MV-4-11 (cell line): ENCODE measurements around the gene EFNB2.

Experiments used
- DNase-seq: peaks from one replicate; lab custom pipeline; 2025; lab: John Stamatoyannopoulos, UW

Gene EFNB2

GRCh38 chr13:106484084-106484483 is 51.4 kb downstream of the EFNB2 start:
- no peak for DNase-seq

DNA sequence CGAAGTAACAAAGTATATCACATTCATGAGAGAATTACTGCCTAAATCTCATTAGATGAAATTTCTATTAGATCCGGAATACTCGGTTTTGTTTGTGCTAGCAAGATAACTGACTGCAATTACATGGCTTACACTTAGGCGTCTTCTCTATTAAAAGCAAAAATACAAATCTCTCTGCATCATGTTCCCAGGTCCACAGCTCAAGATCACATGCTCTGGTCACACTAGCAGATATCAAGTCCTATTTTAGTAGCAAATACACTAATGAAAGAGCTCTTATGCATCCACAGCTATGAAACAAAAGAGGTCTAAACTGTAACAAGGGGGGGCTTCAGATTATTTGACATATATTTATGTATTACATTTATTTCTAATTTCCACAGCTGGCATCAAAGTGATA is 53.5 kb downstream of the EFNB2 start:
- no peak for DNase-seq

DNA sequence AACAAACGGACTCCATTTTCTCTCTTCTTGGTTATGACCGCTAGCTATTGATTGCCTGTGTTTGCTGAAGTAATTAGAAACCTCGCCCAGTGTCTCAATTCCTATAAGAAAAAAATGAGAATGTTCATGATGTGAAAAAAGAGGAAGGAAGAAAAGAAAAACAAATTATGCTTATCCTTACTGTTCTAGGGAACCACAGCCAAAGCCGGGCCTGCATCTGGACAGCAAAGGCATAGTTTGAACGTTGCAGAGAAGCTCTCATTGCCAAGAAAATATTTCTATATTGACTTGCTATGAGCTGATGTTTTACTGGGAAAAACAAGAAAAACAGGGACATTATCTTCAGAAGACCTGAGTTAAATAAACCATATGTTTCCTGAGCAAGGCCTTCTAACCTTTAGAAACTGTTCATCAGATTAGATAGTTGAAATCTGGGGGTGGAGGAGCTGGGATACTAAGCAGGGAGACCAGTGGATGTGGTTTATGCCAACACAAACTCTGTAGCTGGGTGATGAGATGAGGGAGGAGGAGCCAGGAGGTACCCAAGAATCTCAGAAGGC is 55.0 kb downstream of the EFNB2 start:
- peak; percentile 19 for DNase-seq

GRCh38 chr13:106479929-106480328 is 55.5 kb downstream of the EFNB2 start:
- no peak for DNase-seq

GRCh38 chr13:106478116-106478515 is 57.3 kb downstream of the EFNB2 start:
- no peak for DNase-seq

GRCh38 chr13:106477303-106477702 is 58.2 kb downstream of the EFNB2 start:
- DNase-seq: no peak

DNA sequence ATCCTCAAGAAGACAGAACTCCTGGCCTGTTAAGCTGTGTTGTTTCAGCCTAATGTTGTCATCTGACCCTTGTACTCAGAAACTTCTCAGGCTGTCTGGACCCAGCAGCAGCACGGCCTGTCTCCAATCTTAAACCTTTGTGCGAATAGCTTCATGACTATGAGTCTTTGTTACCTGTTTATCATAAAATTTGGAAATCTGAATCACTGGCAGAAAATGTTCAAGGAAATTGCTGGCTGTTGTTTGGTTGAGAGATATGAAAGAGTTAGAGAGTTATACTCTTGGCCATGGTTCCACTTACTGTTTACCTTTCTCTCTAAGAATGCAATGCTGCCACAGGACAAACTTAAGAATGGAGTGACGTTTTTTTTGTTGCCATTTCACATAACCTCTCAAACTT is 59.6 kb downstream of the EFNB2 start:
- DNase-seq: no peak

DNA sequence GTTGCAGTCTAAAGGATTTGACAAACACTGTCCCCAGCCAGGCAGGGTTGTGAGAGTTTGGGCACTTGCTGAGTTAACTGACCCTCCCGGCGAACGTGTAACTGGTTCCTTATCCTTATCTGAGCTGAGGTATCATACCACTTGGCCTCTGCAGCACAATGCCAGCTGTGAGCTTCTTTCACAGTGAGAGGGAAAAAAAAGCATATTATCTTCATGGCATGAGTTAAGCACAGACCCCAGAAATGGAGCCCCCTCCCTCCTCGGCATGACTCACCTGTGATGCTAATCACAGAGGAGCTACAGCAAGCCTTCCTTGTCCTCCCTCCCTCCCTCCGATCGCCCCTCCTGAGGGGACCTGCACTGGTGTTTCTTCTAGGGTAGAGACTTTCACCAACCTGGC is 60.5 kb downstream of the EFNB2 start:
- no peak for DNase-seq

- no peak for DNase-seq
Observed at GRCh38 chr13:106473154-106473553, 62.3 kb downstream of the EFNB2 start.

- no peak for DNase-seq
Observed at GRCh38 chr13:106472621-106473020, 62.8 kb downstream of the EFNB2 start.

DNA sequence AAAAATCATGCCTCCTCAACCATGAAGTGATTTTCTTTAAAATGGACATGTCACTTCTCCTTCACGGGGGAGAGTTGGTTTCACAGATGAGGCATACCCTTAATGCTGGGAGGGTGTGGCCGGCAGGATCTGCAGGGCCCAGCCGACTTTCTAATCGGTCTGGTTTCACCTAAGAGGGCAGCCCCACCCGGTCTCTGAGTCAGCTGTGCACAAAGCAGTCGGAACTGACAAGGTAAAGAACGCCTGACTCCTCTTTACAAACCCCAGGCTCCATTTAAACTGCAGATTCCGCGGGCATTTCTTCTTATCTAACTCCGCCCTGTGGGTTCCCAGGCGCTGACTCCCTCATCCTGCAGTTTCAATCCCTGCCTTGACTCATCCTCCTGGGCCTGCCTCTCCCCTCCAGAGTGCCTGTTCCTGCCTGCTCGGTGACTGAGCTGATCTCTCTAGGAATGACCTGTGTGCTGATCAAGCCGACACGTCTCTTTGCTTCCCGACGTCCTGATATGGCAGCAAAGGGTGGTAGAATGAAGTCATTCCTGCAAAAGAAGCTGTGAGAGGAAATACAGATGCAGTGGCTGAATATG is 63.4 kb downstream of the EFNB2 start:
- no peak for DNase-seq

DNA sequence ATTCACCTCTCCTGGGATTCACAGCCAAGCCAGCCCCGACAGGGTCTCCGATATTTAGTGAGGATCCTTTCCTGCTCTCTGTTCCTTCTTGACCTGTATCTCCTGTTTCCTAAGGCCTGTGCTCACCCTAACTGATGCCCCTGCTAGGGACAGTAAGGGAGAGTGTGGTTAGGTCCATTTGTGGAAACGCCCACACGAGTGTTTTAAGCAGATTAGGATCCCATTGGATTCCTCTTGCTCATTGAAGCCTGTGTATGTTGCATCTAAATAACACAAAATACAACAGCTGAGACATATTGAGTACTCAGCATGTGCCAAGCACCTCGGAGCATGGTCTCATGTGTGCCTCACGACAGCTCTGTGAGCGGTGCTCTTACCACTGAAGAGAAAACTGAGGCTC is 64.9 kb downstream of the EFNB2 start:
- DNase-seq: no peak

- DNase-seq: no peak
Observed at GRCh38 chr13:106468744-106469590, 66.5 kb downstream of the EFNB2 start.

- no peak for DNase-seq
Observed at GRCh38 chr13:106468207-106468606, 67.3 kb downstream of the EFNB2 start.

DNA sequence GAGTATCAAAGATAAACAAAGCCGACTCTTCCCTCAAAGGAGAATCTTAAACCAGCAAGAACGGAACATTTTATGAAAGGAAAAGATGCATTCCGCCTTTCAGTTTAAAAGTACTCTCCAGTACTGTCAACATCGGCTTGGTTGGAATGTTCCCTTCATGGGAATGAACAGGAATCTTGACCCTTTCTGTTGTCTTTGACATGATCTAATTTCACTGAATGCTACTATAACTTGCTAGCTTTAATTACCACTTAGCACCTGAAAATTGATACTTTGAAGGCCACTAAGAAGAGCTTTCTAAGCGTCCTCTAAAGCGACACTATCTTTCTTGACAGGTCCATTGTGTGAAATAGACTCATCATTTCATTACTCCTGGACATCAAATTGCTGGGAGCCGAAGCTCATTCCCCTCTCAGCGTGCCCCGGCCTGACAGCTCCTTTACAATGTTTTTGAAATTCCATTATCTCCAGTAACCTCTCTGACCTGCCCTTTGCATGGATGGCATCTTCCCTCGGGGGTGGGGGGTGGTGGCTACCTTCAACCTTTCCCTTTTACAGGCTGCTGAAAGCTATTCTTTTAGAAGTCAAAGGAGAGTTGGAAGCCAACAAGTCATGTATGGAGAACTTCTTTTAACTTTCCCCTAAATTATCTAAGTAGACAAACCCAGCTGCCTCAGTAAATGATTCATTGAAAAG is 67.9 kb downstream of the EFNB2 start:
- DNase-seq: no peak

DNA sequence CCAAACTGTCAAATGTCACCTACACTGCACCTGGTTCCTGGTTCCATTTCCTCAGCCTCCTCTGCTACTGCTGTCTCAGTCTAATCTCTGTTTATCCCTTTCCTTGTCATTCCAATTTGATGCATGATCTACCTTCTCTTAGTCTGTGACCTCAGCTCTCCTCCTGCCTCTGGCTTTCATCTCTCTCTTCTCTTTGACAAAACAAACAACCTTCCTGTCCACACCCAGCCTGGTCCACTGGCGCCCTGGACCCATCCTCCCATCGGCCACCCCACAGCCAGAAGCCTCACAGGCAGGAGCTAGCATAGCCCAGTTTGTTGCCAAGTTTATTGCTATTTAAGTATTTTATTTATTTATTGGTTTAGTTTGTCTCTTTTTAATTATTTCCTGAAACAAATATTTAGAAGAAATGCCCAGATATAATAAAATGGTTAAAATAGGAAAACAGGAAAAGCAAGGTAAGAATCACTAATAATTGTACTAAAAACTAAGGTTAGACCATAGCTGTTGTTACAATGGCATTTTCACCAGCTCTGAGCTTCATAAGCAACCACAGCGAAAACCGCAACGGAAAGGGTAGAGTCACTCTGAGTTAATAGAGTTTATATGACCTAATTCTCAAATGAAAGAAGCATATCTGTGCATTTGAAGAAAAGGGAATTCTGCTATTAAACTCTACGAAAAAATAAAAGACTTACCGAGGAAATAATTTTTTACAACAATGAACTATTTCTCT is 68.6 kb downstream of the EFNB2 start:
- DNase-seq: no peak

- DNase-seq: peak; percentile 98
Observed at GRCh38 chr13:106464076-106464475, 71.4 kb downstream of the EFNB2 start.

GRCh38 chr13:106462710-106463109 is 72.8 kb downstream of the EFNB2 start:
- DNase-seq: no peak

DNA sequence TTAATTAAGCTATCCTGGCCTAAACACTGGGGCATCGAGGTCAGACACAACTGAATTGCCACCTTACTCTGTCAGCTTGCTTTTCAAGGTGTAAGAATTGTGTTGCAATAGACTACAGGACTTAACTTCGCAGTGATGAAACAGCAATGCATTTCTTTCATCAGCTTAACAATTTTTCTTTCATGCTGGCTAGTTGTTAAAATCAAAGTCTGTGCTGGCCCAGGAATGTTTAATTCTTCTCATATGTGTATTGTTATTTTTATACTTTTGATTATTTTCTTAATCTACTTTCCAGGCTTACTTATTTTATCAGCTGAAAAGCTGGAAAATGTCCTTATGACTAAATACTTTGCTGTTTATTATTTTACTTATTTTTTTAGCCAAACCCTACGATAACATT is 79.7 kb downstream of the EFNB2 start:
- DNase-seq: no peak

DNA sequence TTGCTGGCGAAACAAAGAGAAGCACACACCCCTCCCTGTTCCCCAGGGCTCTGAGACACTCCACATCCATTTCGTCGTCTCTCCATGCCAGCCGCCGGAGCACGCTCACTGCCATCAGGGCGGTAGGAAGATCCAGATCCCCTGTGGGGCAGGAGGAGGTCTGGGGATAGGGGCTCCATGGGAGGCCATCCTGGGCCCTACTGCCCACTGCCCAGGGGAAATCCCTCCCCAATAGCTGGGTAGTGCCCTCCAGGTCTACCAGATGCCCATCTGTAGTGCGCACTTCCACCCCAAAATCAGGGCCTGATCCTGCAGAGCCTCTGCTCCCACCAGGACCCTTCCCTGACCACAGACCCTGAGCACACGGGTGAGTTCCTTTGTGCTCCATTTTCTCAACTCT is 80.3 kb downstream of the EFNB2 start:
- DNase-seq: no peak

DNA sequence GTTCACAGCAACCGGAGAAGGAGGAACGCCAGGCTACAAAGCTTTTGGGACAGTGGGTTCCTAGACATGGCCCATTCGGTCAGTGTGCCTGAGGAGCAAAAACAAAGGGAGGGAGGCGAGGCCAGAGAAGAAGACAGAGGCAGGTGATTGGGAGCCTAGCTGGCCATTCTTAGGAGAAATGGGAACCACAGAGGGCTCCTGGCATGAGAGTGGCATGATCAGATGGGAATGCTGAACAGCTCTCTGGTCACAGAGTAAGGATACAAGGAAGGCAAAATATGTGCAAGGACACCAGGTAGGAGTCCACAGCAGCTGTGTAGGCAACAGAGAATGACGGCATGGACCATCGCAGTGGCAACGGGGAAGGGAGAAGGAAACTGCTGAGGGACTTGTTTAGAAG is 82.4 kb downstream of the EFNB2 start:
- no peak for DNase-seq

GRCh38 chr13:106450991-106451390 is 84.5 kb downstream of the EFNB2 start:
- DNase-seq: no peak
